ENCODE results near the gene BCAS3. TPM values are rescaled to one million over a fixed set of nuclear protein-coding genes. Genes with fewer than 3 reads are reported as not detected.

BCAS3 gene
- total RNA-seq, 2 experiments from 2014 or later = 20.1 to 31.8 TPM

DNA sequence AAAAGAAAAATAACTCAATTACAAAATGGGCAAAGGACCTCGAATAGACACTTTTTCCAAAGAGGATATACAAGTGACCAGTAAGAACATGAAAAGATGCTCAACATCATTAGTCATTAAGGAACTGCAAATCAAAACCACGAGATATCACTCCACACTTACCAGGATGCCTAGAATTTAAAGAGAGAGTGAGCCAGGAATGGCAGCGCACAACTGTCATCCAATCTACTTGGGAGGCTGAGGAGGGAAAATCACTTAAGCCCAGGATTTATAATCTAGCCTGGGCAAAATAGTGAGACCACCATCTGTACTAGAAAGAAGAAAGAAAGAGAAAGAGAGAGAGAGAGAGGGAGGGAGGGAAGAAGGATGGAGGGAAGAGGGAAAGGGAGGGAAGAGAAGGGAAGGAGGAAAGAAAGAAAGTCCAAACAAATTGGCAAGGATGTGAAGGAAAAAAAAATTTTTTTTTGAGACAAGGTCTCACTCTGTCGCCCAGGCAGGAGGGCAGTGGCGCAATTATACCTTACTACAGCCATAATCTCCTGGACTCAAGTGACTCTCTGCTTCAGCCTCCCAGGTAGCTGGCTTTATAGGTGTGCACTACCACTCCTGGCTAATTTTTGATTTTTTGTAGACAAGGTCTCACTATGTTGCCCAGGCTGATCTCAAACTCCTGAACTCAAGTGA is 744.6 kb downstream of the BCAS3 start:
- ATAC-seq (ENCODE audit: poor library complexity) (no peak), DNase-seq (no peak)
- ChIA-PET POLR2A (no interaction called here), CTCF (no interaction called here)
- H3K4me1 Mint-ChIP-seq (ENCODE audit: low read depth) = no peaks in the 10 kb centered on the region
- H3K27me3 ChIP-seq (ENCODE audit: control insufficient read depth in 1 of 2, insufficient read depth in 2 of 2, low read length in 2 of 2) = peaks cover 19 to 42% of the 10 kb centered on the region in 2 experiments
- peaks cover 0 to under 1% of the 10 kb centered on the region in 2 experiments for H3K9me3 ChIP-seq (ENCODE audit: control insufficient read depth in 1 of 2, insufficient read depth in 1 of 2, low read length in 2 of 2)
- H3K9me3 Mint-ChIP-seq = no peaks in the 10 kb centered on the region
- no peak overlapping the region for H3K27ac Mint-ChIP-seq
- TF ChIP-seq CTCF (IDR thresholded peaks at IDR 0.05) = no peak
- H3K36me3 Mint-ChIP-seq (ENCODE audit: low read depth) = no peaks in the 10 kb centered on the region
- H3K4me3 ChIP-seq (ENCODE audit: low read length) = no peak overlapping the region
- peaks cover under 1% of the 10 kb centered on the region for H3K4me1 ChIP-seq (ENCODE audit: insufficient read depth, low read length)
- no peak overlapping the region for H3K4me3 Mint-ChIP-seq
- intact Hi-C loops (cut with DNase I, micrococcal nuclease) = no loop called here
- H3K36me3 ChIP-seq (ENCODE audit: insufficient read depth, low read length) = no peaks in the 10 kb centered on the region
- H3K27me3 Mint-ChIP-seq = peaks cover 77% of the 10 kb centered on the region
- no peak overlapping the region for H3K27ac ChIP-seq (ENCODE audit: low read depth in 1 of 2, low read length in 2 of 2)

DNA sequence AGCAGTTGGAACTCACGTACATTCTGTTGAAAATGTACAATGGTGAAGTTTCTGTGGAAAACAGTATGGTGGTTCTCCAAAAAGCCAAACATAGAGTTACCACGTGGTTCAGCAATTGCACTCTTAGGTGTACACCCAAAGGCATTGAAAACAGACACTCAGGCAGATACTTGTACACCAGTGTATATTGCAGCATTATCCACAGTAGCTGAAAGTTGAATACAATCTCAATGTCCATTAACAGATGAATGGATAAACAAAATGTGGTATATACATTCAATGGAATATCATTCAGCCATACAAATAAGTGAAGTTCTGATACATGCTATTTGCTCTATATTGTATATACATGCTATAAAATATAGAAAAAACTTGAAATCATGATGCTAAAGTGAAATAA is 745.2 kb downstream of the BCAS3 start:
- TF ChIP-seq CTCF (IDR thresholded peaks at IDR 0.05) = no peak
- no peaks in the 10 kb centered on the region for H3K9me3 ChIP-seq (ENCODE audit: control insufficient read depth in 1 of 2, insufficient read depth in 1 of 2, low read length in 2 of 2)
- no peaks in the 10 kb centered on the region for H3K36me3 ChIP-seq (ENCODE audit: insufficient read depth, low read length)
- no peak for ATAC-seq (ENCODE audit: poor library complexity)
- peaks cover 18 to 49% of the 10 kb centered on the region in 2 experiments for H3K27me3 ChIP-seq (ENCODE audit: control insufficient read depth in 1 of 2, insufficient read depth in 2 of 2, low read length in 2 of 2)
- intact Hi-C loops (cut with DNase I, micrococcal nuclease) = no loop called here
- Mint-ChIP-seq H3K9me3 (no peaks in the 10 kb centered on the region), H3K4me3 (no peak overlapping the region), H3K4me1 (ENCODE audit: low read depth) (no peaks in the 10 kb centered on the region), H3K27me3 (peaks cover 78% of the 10 kb centered on the region), H3K36me3 (ENCODE audit: low read depth) (no peaks in the 10 kb centered on the region), H3K27ac (no peak overlapping the region)
- no peaks in the 10 kb centered on the region for H3K4me1 ChIP-seq (ENCODE audit: insufficient read depth, low read length)
- H3K27ac ChIP-seq (ENCODE audit: low read depth in 1 of 2, low read length in 2 of 2) = no peak overlapping the region
- CTCF ChIA-PET = no interaction called here
- DNase-seq = no peak
- POLR2A ChIA-PET = no interaction called here
- H3K4me3 ChIP-seq (ENCODE audit: low read length) = no peak overlapping the region

GRCh38 chr17:61423967-61424649 is 746.5 kb downstream of the BCAS3 start:
- no peak for DNase-seq
- no peak for ATAC-seq (ENCODE audit: poor library complexity)
- POLR2A ChIA-PET = no interaction called here
- CTCF ChIA-PET = no interaction called here
- Mint-ChIP-seq H3K9me3 (no peaks in the 10 kb centered on the region), H3K4me1 (ENCODE audit: low read depth) (no peaks in the 10 kb centered on the region), H3K27ac (no peak overlapping the region), H3K4me3 (no peak overlapping the region), H3K27me3 (peaks cover 70% of the 10 kb centered on the region), H3K36me3 (ENCODE audit: low read depth) (no peaks in the 10 kb centered on the region)
- no peaks in the 10 kb centered on the region for H3K36me3 ChIP-seq (ENCODE audit: insufficient read depth, low read length)
- H3K4me1 ChIP-seq (ENCODE audit: insufficient read depth, low read length) = no peaks in the 10 kb centered on the region
- H3K9me3 ChIP-seq (ENCODE audit: control insufficient read depth in 1 of 2, insufficient read depth in 1 of 2, low read length in 2 of 2) = no peaks in the 10 kb centered on the region
- peaks cover 18 to 41% of the 10 kb centered on the region in 2 experiments for H3K27me3 ChIP-seq (ENCODE audit: control insufficient read depth in 1 of 2, insufficient read depth in 2 of 2, low read length in 2 of 2)
- H3K27ac ChIP-seq (ENCODE audit: low read depth in 1 of 2, low read length in 2 of 2) = no peak overlapping the region
- intact Hi-C loops (cut with DNase I, micrococcal nuclease) = no loop called here
- no peak overlapping the region for H3K4me3 ChIP-seq (ENCODE audit: low read length)
- TF ChIP-seq CTCF (IDR thresholded peaks at IDR 0.05) = no peak
